GM23338 (cell line): Measurements from ENCODE around the gene HDAC10.

ENCODE experiments used
- EZH2 ChIP-seq: fragments of 200-600 bp; sonication (generic); IDR thresholded peaks from one replicate; pipeline ENCODE4 v1.8.0; 2017; ENCODE audit warnings: antibody characterized with exemption, mild to moderate bottlenecking, low read depth; ENCODE audit not compliant: unreplicated experiment
- EZH2phosphoT487 ChIP-seq: fragments of 200-600 bp; sonication (generic); IDR thresholded peaks from one replicate; pipeline ENCODE4 v1.8.1; 2018; ENCODE audit warnings: antibody characterized with exemption; ENCODE audit not compliant: unreplicated experiment
- JUNB ChIP-seq: IDR thresholded peaks from one replicate; pipeline ENCODE4 v1.6.1; 2016; ENCODE audit warnings: antibody characterized with exemption; ENCODE audit not compliant: unreplicated experiment
- POLR2AphosphoS5 ChIP-seq: IDR thresholded peaks from 2 replicates; pipeline ENCODE4 v1.6.1; 2016; ENCODE audit warnings: antibody characterized with exemption, low read depth
- TF ChIP-seq, protein P1 (sequence below), 2 experiments: fragments of 200-600 bp in 1 of 2; sonication (generic) in 1 of 2; conservative IDR thresholded peaks; 2 replicates each; pipeline versions ENCODE4 v1.5.1 to v1.6.1; 2016 to 2017; ENCODE audit warnings: antibody characterized with exemption in 2 of 2, low read depth in 2 of 2, mild to moderate bottlenecking in 2 of 2, moderate library complexity in 1 of 2
- TF ChIP-seq, protein P2 (sequence below): IDR thresholded peaks from 2 replicates; pipeline ENCODE4 v1.6.1; 2016; ENCODE audit warnings: antibody characterized with exemption

DNA sequence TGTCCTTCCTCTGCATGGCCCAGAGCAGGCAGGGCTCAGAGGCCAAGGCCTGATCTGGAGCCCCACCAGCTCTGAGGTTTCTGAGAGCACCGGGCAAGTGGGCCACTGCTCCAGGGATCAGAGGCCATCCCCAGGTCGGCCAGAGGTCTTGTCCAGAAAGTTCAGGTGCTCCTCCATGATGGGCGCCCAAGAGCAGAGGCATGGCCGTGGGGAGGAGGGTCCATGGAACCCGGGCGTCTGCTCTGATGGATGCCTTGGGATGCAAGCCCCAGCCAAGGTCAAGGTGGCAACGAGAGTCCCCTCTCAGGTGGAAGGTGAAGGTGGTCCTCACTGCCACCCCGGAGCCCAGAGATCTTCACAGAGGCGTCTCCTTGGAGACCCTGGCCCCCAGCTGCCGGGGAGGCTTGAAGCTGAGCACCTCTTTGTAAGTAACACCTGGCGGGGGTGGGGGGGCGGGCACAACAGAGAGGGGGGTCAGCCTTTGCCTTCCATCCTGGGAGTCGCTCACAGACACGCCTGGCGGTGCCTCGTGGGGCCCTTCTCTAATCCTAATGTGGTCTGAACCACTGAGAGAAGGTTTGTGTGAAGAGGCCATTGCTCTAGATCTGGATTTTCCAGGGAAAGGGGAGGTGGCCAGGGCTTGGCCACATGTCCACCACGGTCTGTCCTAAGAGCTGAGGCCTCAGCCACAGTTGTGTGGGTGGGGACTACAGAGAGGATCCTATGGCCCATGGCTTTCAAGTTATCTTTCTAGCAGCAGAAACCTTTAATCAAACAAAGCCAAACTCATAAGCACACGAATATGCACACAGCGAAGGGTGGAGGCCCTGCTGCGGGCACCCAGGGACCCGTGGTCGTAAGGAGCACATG lies 2.2 kb upstream of the HDAC10 start:
- TF ChIP-seq, protein P1, sequence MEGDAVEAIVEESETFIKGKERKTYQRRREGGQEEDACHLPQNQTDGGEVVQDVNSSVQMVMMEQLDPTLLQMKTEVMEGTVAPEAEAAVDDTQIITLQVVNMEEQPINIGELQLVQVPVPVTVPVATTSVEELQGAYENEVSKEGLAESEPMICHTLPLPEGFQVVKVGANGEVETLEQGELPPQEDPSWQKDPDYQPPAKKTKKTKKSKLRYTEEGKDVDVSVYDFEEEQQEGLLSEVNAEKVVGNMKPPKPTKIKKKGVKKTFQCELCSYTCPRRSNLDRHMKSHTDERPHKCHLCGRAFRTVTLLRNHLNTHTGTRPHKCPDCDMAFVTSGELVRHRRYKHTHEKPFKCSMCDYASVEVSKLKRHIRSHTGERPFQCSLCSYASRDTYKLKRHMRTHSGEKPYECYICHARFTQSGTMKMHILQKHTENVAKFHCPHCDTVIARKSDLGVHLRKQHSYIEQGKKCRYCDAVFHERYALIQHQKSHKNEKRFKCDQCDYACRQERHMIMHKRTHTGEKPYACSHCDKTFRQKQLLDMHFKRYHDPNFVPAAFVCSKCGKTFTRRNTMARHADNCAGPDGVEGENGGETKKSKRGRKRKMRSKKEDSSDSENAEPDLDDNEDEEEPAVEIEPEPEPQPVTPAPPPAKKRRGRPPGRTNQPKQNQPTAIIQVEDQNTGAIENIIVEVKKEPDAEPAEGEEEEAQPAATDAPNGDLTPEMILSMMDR (conservative IDR thresholded peaks at IDR 0.05; ENCODE audit: low read depth in 2 of 2): no peak
- no peak for TF ChIP-seq POLR2AphosphoS5
- TF ChIP-seq, protein P2, sequence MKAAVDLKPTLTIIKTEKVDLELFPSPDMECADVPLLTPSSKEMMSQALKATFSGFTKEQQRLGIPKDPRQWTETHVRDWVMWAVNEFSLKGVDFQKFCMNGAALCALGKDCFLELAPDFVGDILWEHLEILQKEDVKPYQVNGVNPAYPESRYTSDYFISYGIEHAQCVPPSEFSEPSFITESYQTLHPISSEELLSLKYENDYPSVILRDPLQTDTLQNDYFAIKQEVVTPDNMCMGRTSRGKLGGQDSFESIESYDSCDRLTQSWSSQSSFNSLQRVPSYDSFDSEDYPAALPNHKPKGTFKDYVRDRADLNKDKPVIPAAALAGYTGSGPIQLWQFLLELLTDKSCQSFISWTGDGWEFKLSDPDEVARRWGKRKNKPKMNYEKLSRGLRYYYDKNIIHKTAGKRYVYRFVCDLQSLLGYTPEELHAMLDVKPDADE: no peak
- TF ChIP-seq EZH2phosphoT487: no peak
- no peak for TF ChIP-seq EZH2
- TF ChIP-seq JUNB: no peak
